Activated CD4-positive, alpha-beta memory T cell treated with anti-CD3 and anti-CD28 coated beads, Interleukin-2, amount 10 ng/mL, durations not matched to agents 7 days and 5 days (primary cell): Measurements from ENCODE around the gene FDXR. TPM values are rescaled to one million over a fixed set of nuclear protein-coding genes. Genes with fewer than 3 reads are reported as not detected.

Experiments
- CTCF ChIA-PET: fragments of 350-600 bp; sonication (Branson Sonifier 250); formaldehyde crosslinking; loops from one replicate; lab custom pipeline; 2021; ENCODE audit warnings: antibody characterized with exemption, inconsistent platforms; lab: Charles Lee
- POLR2A ChIA-PET: fragments of 350-600 bp; sonication (Branson Sonifier 250); formaldehyde crosslinking; loops from one replicate; lab custom pipeline; 2021; ENCODE audit warnings: antibody characterized with exemption; lab: Charles Lee
- DNase-seq: peaks from one replicate; pipeline ENCODE4 v3.0.0-alpha.2; 2020
- H3K27ac Mint-ChIP-seq: one replicate; pipeline ENCODE4 v1.8.0; 2021; ENCODE audit warnings: mild to moderate bottlenecking, mixed read lengths
- H3K27me3 Mint-ChIP-seq: one replicate; pipeline ENCODE4 v1.8.0; 2021; ENCODE audit warnings: mixed read lengths
- H3K36me3 Mint-ChIP-seq: one replicate; pipeline ENCODE4 v1.8.0; 2021; ENCODE audit warnings: low read depth, mixed read lengths
- H3K4me1 Mint-ChIP-seq: one replicate; pipeline ENCODE4 v1.8.0; 2021; ENCODE audit warnings: mixed read lengths
- H3K4me3 Mint-ChIP-seq: one replicate; pipeline ENCODE4 v1.8.0; 2021; ENCODE audit warnings: mild to moderate bottlenecking, mixed read lengths
- H3K9me3 Mint-ChIP-seq: one replicate; pipeline ENCODE4 v1.8.0; 2021; ENCODE audit warnings: mixed read lengths
- total RNA-seq, 2 experiments: library from RNA; stranded (reverse); gene quantifications; one replicate each; pipeline ENCODE4 v1.2.3, GENCODE V29; 2021

FDXR gene
- total RNA-seq, 2 experiments from 2014 or later, result 22.9 to 24.0 TPM

GRCh38 chr17:74892974-74893911 is 20.4 kb upstream of the FDXR start, which contains the start of gene FADS6:
TSS of gene FADS6 (minus strand) at chr17:74893633. CDS start at chr17:74893595, 38 bp downstream.
- no peak for DNase-seq
- H3K27ac Mint-ChIP-seq, result no peak within 1 kb of the TSS
- H3K36me3 Mint-ChIP-seq, result no peaks in the 10 kb centered on the region
- ChIA-PET CTCF (no interaction called here), POLR2A (interaction anchor here (1.0 kb wide), 1 partner anchor 20 kb away, joined by 4 read pairs; the partner anchor contains the start of gene FDXR)
- peaks cover 2% of the 10 kb centered on the region for H3K4me1 Mint-ChIP-seq
- H3K4me3 Mint-ChIP-seq, result no peak within 1 kb of the TSS
- H3K27me3 Mint-ChIP-seq, result peaks cover 55% of the 10 kb centered on the region
- H3K9me3 Mint-ChIP-seq, result no peaks in the 10 kb centered on the region

- H3K9me3 Mint-ChIP-seq, result no peaks in the 10 kb centered on the region
- H3K27me3 Mint-ChIP-seq, result peaks cover 53% of the 10 kb centered on the region
- no peak overlapping the region for H3K4me3 Mint-ChIP-seq
- no peak overlapping the region for H3K27ac Mint-ChIP-seq
- ChIA-PET CTCF (no interaction called here), POLR2A (no interaction called here)
- peaks cover 2% of the 10 kb centered on the region for H3K4me1 Mint-ChIP-seq
- no peaks in the 10 kb centered on the region for H3K36me3 Mint-ChIP-seq
- DNase-seq, result no peak
Observed at GRCh38 chr17:74892013-74892841, 19.4 kb upstream of the FDXR start.

- Mint-ChIP-seq H3K4me3 (no peak overlapping the region), H3K9me3 (no peaks in the 10 kb centered on the region), H3K36me3 (no peaks in the 10 kb centered on the region), H3K27me3 (peaks cover 47% of the 10 kb centered on the region), H3K27ac (no peak overlapping the region), H3K4me1 (peaks cover 2% of the 10 kb centered on the region)
- POLR2A ChIA-PET, result interaction anchor here (0.9 kb wide), 1 partner anchor 18 kb away, joined by 4 read pairs; the partner anchor contains the start of gene FDXR
- DNase-seq, result no peak
- CTCF ChIA-PET, result interaction anchor here (1.2 kb wide), 1 partner anchor 67 kb away, joined by 3 read pairs; no protein-coding TSS in a partner anchor
Observed at GRCh38 chr17:74890554-74890953, 17.8 kb upstream of the FDXR start.

- Mint-ChIP-seq H3K27ac (no peak overlapping the region), H3K36me3 (no peaks in the 10 kb centered on the region), H3K4me1 (no peaks in the 10 kb centered on the region), H3K9me3 (no peaks in the 10 kb centered on the region), H3K4me3 (no peak overlapping the region), H3K27me3 (peaks cover 38% of the 10 kb centered on the region)
- ChIA-PET POLR2A (interaction anchor here (1.5 kb wide), 1 partner anchor 15 kb away, joined by 4 read pairs; the partner anchor contains the start of gene FDXR), CTCF (no interaction called here)
- no peak for DNase-seq
Observed at GRCh38 chr17:74888469-74888868, 15.7 kb upstream of the FDXR start.

GRCh38 chr17:74883241-74883745 is 10.5 kb upstream of the FDXR start:
- no peak for DNase-seq
- H3K27ac Mint-ChIP-seq, result no peak overlapping the region
- H3K36me3 Mint-ChIP-seq, result no peaks in the 10 kb centered on the region
- H3K4me1 Mint-ChIP-seq, result no peaks in the 10 kb centered on the region
- ChIA-PET CTCF (no interaction called here), POLR2A (no interaction called here)
- H3K27me3 Mint-ChIP-seq, result peaks cover 20% of the 10 kb centered on the region
- H3K9me3 Mint-ChIP-seq, result no peaks in the 10 kb centered on the region
- no peak overlapping the region for H3K4me3 Mint-ChIP-seq

- CTCF ChIA-PET, result no interaction called here
- POLR2A ChIA-PET, result no interaction called here
- no peaks in the 10 kb centered on the region for H3K36me3 Mint-ChIP-seq
- H3K27ac Mint-ChIP-seq, result no peak overlapping the region
- H3K4me3 Mint-ChIP-seq, result no peak overlapping the region
- H3K9me3 Mint-ChIP-seq, result no peaks in the 10 kb centered on the region
- no peak for DNase-seq
- H3K4me1 Mint-ChIP-seq, result no peaks in the 10 kb centered on the region
- peaks cover 20% of the 10 kb centered on the region for H3K27me3 Mint-ChIP-seq
Observed at GRCh38 chr17:74882517-74883240, 9.9 kb upstream of the FDXR start.

- Mint-ChIP-seq H3K36me3 (no peaks in the 10 kb centered on the region), H3K9me3 (no peaks in the 10 kb centered on the region), H3K4me1 (no peaks in the 10 kb centered on the region), H3K27me3 (peaks cover 13% of the 10 kb centered on the region), H3K4me3 (no peak overlapping the region), H3K27ac (no peak overlapping the region)
- POLR2A ChIA-PET, result interaction anchor here (0.6 kb wide), 1 partner anchor 143 kb away, joined by 3 read pairs; no protein-coding TSS in a partner anchor
- CTCF ChIA-PET, result interaction anchor here (0.7 kb wide), 1 partner anchor 16 kb away, joined by 4 read pairs; no protein-coding TSS in a partner anchor
- no peak for DNase-seq
Observed at GRCh38 chr17:74881073-74881472, 8.3 kb upstream of the FDXR start.

GRCh38 chr17:74879308-74879707 is 6.5 kb upstream of the FDXR start:
- ChIA-PET CTCF (interaction anchor here (0.7 kb wide), 1 partner anchor 110 kb away, joined by 3 read pairs; no protein-coding TSS in a partner anchor), POLR2A (no interaction called here)
- no peaks in the 10 kb centered on the region for H3K9me3 Mint-ChIP-seq
- H3K27ac Mint-ChIP-seq, result no peak overlapping the region
- H3K4me3 Mint-ChIP-seq, result no peak overlapping the region
- peaks cover 3% of the 10 kb centered on the region for H3K27me3 Mint-ChIP-seq
- DNase-seq, result no peak
- no peaks in the 10 kb centered on the region for H3K36me3 Mint-ChIP-seq
- peaks cover 3% of the 10 kb centered on the region for H3K4me1 Mint-ChIP-seq

GRCh38 chr17:74878658-74879057 is 5.9 kb upstream of the FDXR start:
- peaks cover 9% of the 10 kb centered on the region for H3K4me1 Mint-ChIP-seq
- no peaks in the 10 kb centered on the region for H3K9me3 Mint-ChIP-seq
- CTCF ChIA-PET, result interaction anchor here (0.7 kb wide), 1 partner anchor 109 kb away, joined by 3 read pairs; no protein-coding TSS in a partner anchor
- H3K36me3 Mint-ChIP-seq, result no peaks in the 10 kb centered on the region
- H3K27ac Mint-ChIP-seq, result no peak overlapping the region
- no peak overlapping the region for H3K4me3 Mint-ChIP-seq
- H3K27me3 Mint-ChIP-seq, result peaks cover 3% of the 10 kb centered on the region
- POLR2A ChIA-PET, result no interaction called here
- DNase-seq, result no peak

GRCh38 chr17:74877592-74878548 is 5.1 kb upstream of the FDXR start:
- Mint-ChIP-seq H3K4me3 (no peak overlapping the region), H3K4me1 (peaks cover 12% of the 10 kb centered on the region), H3K27ac (no peak overlapping the region), H3K36me3 (no peaks in the 10 kb centered on the region), H3K9me3 (no peaks in the 10 kb centered on the region), H3K27me3 (peaks cover 3% of the 10 kb centered on the region)
- no peak for DNase-seq
- POLR2A ChIA-PET, result no interaction called here
- CTCF ChIA-PET, result interaction anchor here (0.6 to 0.7 kb wide), 2 partner anchors 10 to 359 kb away, joined by 3 read pairs; no protein-coding TSS in a partner anchor

- H3K4me3 Mint-ChIP-seq, result no peak overlapping the region
- H3K36me3 Mint-ChIP-seq, result peaks cover 3% of the 10 kb centered on the region
- ChIA-PET POLR2A (no interaction called here), CTCF (interaction anchor here (2.1 to 3.9 kb wide), 2 partner anchors 12 to 85 kb away, joined by 5 to 18 read pairs; no protein-coding TSS in a partner anchor)
- no peaks in the 10 kb centered on the region for H3K9me3 Mint-ChIP-seq
- peaks cover 27% of the 10 kb centered on the region for H3K4me1 Mint-ChIP-seq
- peaks cover 3% of the 10 kb centered on the region for H3K27me3 Mint-ChIP-seq
- no peak overlapping the region for H3K27ac Mint-ChIP-seq
- no peak for DNase-seq
Observed at GRCh38 chr17:74875977-74876593, 3.3 kb upstream of the FDXR start.
